EH (cell line): Measurements from ENCODE around the gene FOXF1.

ENCODE experiments used
- DNase-seq: peaks from one replicate; pipeline ENCODE4 v3.0.0-alpha.2; 2015; ENCODE audit warnings: low read depth

The FOXF1 gene

DNA sequence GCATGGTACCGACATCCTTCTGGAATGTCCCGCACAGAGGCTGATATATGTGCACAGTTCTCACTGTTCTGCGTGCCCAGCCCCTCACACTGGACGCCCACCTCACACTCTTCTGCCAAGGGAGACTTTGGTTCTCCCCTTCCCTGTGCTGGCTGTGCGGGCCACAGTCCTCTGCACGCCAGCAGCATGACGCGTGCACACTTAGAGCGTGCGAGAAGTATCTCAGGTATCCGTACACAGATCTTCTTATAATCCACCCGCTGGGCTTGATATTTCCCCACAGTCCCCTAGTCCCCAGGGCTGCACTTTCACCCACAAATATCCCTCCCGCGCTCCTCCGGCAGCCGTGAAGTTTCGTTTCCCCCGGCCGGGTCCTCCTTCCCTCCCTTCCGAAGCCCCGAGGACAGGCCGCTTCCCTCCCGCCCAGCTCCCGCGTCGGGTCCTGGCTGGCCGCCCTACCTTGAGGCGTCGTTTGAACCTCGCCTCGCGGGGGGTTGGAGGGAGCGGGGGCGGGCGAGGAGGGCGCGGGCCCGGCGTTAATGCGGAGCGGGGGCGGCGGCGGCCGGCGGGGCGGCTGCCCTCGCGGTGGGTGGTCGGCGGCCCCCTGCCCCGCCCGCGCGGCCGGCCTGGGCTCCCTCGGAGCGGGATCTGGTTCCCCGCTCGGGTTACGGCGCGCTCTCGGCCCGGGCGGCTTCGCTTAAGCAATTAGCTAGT lies 5.0 kb upstream of the FOXF1 start:
- DNase-seq: peak; percentile 38

DNA sequence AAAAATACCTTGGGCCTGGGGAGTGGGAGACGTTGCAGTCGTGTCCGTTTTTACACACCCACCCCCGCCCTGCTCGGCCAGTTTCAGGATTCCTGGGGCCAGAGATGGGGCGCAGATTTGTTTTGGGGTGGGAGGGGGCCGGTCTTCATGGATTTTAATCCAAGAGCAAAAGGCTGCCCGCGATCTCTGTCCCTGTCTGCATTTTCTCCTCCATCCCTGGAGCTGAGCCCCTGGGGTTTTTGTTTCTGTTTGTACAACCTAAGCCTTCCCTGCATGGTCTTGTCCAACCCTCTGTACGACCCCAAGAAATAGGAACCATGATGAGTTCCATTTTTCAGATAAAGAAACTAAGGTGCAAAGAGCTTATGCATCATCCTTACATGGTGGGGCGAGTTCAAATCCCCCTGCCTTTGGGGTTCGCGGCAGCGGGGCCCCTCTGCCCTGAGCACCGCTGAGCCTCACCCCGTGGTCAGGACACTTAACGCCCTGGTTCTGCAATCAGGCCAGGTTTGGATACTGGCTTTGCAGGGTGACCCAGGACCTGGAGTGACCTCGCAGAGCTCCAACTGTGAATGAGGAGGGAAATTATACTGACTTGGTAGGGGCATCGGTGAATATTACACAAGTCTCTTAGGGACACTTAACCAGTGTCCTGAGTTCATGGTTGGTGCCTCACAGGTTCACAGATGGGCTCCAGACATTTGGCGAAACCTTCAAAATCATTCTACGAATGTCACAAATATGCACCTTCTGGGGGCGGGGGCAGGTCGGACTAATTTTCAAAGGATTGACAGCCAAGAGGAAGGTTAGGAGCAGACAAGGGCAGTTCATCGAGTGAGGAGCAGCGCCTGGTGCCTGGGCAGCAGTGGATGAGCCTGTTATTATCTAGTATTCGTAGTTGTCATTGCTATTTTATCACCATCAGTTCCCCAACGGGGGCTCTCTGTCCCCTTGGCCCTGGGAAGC lies 4.1 kb upstream of the FOXF1 start:
- DNase-seq: no peak

DNA sequence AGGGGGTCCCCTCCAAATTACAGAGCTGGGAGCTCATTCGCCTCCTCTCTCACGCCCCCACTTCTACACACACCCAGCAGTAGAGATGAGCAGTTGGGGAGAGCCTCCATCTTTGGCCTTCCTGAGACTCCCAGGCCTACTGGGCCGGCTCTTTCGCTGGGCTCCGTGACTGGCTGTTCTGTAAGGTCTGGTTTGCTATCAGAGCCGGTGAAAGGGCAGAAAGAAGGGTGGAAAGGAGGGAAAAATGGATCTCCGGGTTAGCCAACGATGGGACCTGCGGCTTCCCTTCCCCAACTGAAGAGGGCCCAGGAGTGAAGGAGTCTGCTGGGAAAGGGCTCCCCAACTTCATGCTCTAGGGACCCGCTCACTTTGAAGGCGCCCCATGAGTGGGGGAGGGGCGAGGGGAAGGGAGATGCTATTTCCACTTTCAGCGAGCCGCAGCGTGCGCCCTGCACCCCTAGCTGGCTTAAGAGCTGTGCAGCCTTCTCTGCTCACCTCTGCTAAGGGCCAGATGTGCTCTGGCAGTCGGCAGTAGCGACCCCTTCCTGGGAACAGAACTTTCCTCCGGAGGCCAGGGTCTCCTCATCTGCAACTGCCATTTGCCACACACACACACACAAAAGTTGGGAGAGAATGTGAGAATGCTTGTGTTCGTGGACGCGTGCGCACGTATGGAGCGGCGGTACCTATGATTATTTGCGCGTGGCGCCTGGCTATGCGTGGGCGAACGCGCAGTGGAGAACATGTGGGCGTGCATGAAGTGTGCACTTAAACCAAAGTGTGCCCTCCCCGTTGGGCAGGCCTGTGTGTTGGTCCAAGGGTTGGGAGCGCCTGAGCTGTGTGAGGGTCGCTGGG lies 2.9 kb upstream of the FOXF1 start:
- DNase-seq: peak; percentile 36

DNA sequence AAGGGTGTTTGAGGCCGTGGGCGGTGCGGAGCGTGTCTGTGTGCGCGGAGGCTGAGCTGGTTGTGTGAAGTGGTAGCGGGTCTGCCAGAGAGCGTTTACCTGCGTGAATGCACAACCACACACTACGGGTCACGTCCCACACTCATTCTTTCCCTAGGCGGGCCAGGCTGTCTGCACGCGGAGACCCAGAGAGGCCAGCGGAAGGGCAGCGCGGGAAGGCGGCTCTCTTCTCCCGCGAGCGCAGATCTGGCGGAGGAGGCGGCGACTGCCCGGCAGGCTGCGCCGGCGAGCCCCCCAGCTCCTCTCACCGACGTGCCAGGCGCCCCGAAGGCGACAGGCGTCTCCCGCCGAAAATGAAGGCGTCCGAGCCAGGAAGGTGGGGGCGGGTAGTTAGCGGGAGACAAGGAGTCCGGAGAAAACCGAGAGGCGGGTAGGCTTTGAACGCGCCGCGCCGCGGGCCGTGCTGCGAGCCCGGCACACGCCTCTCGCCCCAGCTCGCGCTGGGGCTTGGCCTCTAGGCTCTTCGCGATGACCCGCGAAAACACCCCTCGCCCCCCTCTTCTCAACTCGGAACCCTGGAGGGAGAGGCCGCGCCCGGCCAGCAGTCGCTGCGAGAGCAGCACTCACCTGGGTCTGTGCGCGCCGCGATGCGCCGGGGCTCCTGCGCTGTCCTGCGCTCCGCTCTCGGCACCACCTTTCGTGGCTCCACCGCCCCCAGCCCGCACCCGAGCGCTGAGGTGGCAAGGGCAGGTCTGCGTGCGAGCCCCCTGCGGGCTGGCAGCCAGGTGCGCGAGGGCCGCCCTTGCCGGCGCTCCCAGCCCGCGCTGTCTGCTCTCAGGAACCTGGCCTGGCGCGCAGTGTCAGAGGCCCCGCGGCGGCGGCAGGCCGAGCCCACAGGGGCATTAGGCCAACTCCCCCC lies 2.0 kb upstream of the FOXF1 start:
- peak; percentile 55 for DNase-seq

DNA sequence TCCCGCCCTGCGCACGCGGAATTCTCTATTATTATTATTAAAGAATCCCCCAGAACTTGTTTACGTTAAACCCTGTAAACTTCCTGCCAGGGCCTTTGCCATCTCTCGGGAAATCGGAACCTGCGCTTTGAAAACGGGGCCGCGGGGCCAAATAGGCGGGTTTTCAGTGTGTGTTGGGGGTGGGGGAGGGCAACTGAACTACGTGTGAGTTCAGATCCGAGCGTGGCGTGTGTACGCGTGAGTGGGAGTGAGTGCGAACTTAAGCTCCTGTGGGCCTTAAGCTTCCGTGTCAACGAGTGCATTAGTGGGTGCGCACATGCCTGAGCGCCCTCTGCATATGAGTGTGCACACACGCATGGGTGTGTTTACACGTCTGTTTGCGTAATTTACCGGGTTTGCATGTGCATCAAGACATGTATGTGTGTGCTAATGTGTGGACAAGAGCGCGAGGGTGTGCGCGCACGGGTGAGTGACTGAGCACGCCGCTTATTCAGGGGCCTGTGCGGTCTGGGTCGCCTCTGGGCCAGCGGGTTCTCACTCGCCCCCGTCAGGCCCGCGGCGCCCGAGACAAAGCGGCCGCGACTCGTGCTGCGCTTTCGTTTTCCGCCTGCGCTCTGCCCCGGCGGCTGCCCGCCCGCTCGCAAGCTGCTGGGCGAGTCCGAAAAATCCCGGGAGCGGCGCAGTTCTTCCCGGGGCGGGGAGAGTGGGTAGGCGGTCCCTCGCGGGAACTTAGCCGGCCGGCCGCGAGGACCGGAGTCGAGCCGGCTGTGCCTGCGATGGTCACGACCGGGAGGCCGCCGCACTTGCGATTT lies 1.2 kb upstream of the FOXF1 start:
- peak; percentile 87 for DNase-seq

DNA sequence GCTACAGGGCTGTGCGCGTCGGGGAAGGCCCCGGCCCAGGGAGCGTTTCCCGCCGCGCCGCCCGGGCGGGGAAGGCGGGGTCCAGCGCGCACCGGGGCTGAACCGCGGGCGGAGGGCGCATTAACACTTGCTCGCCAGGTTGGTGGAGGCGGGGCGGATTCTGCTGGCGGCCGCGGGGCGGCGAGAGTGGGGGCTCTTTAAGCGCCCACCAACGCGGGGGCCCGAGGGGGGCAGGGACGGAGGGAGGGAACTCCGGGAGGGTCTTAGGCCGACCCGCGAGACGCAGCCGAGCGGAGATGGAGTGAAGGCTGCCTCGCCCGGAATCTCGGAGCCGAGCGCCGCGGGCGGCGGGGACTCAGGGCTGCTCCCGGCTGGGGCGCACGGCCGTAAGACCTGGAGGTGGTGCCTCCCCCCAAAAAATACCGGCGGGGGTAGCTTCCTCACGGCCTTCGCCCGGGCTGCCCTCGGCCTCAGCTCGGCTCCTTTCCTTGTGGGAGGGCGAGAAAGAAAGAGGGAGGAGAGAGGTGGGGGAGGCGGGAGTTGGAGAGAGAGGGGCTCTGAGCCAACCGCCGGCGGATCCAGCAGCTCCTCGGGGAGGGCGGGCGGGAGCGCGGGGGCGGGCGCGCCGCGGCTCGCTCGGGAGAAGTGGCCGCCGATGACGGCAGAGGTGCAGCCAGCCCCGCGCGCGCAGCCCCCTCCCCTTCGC lies 415 bp upstream of the FOXF1 start:
- peak; percentile 92 for DNase-seq

DNA sequence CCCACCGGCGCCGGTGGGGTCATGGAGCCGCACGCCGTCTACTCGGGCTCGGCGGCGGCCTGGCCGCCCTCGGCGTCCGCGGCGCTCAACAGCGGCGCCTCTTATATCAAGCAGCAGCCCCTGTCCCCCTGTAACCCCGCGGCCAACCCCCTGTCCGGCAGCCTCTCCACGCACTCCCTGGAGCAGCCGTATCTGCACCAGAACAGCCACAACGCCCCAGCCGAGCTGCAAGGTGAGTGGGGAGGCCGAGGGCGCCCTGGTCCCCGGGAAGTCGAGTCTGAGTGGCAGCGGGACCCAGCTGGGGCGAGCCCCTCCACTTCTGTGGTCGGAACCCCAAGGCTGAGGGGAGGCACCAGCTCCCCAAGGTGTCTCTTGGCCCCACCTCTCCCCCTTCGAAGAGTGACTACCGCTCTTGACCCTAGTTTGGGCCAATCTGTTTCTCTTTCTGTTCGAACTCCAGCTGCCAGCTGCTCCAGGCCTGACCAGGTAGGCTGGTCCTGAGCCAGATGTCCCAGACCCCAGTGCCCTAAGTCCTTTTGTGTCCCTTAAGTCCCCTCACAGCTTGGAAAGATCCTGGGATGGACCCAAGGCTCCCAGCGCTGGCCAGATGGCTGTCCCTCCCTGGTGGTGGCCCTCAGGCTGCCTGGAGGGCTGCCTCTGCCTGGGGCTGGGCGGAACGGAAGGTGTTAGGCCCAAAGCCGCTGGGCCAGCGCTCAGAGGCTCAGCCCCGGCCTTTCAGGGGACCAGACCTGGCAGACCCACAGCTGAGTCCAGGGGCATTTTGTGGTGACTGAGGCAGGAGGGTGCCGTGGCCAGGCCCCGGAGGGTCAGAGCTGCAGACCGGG lies 1.2 kb downstream of the FOXF1 start:
- DNase-seq: no peak

DNA sequence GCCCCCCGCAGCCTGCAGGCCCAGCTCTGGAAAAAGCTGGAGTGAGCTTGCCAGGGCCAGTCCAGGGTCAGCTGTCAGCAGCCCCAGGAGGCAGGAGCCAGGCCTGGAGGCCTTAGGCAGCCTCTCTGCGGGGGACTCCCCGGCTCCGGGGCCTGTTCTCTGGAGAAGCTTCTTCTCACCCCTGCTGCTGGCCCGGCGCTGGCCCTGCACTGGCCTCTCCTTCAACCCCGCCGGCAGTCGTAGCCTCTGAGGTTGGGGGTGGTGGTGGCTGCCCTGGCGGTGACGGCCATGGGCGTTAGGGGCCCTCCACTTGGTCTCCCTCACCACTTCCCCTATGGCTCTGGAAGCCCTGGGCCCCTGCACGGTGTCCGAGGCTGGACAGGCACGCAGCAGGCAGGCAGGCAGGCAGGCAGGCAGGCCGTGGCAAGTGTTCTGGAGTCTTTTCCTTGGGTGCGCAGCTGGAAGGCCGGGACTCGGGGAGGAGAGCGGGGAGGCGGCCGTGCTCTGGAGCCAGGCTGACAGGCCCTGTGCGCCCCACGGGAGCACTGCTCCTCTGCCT lies 2.1 kb downstream of the FOXF1 start:
- DNase-seq: peak; percentile 16

DNA sequence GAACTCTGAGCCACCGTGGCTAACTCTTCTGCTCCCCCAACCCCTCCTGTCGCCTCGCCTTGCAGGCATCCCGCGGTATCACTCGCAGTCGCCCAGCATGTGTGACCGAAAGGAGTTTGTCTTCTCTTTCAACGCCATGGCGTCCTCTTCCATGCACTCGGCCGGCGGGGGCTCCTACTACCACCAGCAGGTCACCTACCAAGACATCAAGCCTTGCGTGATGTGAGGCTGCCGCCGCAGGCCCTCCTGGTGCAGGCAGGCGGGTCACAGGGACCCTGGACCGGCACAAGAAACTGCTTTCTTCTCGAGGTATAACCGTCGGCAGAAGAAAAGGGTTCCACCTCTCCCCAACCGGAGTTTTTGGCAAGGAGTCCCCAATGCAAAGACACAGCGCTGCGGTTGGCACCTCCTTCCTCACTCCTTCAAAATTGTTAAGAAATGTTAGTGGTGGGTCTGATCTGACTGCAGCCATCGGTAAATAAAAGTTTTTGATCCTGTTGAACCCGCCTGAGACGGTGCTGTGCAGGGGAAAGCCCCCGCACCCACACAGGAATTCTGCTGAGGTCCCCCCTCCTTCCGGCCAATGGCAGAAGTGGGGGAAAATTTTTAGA lies 2.6 kb downstream of the FOXF1 start:
- DNase-seq: no peak

DNA sequence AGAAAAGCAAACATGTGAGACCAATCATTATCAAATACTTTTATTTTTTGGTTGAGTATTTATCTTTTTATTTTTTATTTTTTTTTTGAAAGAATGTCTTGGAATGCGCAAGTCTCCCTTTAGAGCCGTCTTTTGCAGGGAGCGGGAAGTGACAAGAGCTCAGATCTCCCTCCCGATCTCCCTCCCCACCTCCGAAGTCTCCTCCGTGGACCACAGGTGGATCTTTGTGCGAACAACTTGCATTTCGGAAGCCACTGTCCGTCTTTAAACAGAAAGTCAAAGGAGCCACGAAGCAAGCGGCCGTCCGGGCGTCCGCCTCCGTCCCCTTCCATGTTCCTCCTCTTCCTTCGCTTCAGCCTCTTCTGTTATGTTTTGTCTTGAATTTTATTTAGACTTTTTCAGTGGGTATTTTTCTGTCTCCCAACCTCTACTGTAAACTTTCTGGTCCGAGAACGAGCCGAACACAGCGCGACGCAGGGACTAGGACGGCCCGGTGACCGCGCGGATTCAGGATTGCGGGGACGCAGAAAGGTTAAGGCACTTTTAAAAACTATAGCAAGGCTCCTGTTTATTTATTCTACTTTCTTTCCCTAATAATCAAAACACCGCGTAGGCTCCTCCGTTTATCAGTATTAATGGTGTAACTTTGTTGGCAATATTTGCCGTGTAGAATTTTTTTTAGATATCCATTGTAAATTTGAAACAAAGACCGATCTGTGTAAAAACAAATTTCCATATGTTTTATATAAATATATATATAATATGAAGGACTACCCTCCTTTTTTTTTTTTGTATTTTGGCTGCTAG lies 3.3 kb downstream of the FOXF1 start:
- DNase-seq: no peak

DNA sequence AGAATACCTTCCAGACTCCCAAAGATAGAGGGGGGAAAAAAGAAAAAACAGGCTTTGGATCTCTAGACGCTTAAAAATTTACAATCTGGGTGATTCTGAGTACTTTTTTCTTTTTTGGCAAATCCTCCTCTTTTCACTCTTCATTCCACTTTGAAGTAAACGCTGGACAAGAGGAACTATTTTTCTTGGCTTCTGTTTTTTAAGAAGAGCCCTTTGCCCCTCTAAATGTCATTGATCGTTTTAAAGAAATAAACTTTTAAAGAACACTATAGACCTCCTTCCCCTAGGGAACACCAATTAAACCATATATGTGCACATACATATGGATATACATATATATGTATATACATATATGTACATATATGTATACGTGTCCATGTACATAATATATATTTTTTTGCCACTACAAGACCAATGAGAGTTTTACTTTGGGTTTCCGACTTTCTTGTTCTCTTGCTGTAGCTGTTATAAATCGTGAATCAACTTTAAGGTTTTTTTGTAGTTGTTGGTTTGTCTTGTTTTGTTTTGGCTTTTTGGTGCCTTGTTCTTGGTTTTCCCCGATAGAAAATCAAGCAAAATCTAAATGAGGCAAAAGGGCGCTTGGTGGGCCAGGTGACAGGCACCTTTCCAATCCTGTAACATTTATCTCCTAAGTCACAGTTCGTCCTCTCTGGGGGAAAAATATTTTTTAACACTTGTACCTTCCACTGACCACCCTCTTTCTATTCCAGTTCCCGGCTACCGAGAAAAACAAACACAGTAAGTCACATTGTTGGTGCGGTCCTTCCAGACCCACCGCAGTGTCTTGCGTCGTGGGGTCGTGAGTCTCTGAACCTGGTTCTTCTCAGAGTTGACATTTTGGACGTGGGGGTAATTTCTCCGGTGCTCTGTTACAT lies 4.4 kb downstream of the FOXF1 start:
- no peak for DNase-seq

DNA sequence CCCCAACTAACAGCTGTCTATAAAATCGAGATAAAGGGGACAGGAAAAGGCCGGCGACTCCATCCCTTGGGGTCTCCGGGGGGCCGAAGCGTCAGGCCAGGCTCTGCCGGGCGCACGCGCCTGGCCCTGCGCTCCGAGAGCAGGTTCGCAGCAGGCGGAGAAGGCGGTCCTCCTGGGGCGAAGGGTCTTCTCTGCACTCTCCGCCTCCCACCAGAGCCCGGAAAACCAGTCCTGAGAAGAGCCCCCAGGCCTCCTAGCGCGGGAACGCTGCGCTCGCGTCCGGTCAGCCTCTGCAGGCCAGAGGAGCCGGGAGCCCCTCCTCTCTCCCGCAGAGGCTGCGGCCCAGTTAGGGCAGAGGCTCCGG lies 5.1 kb downstream of the FOXF1 start:
- no peak for DNase-seq

DNA sequence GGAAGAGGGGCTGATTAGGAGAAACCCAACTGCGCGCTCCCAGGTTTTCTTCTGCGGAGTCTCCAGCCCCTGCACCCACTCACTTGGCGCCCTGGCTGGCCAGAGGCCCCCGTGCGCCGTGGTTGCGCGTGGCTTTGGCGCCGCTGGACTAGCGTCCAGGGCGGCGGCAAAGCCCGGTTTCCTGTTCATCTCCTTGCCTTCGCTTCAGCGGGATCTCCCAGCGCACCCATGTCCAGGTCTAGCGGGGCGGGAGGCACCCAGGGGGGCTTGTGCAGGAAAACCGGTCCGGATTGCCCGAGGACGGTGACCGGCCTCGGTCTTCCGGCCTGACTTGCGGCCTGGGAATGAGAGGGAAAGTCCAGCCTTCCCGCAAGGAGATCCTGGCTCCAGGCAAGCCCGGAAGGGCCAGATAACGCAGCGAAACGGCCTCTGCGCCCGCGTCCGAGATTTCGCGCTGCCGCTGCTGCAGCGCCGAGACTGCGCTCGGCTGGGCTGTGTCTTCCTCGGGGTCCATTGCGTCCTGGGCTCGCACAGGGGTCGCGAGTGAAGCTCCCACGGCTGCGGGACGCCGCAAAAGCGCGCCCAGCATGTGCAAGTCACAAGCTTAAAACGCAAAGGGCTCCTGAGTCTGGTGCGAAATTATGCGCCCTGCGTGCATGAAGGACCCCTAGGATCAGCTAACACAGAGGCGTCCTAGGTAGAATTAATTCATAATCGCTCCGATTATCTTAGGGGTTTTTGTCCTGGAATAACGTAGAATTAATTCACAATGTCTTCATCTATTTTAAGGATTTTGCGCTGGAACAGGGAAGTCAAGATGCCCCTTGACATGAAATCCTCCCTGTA lies 5.7 kb downstream of the FOXF1 start:
- peak; percentile 42 for DNase-seq

DNA sequence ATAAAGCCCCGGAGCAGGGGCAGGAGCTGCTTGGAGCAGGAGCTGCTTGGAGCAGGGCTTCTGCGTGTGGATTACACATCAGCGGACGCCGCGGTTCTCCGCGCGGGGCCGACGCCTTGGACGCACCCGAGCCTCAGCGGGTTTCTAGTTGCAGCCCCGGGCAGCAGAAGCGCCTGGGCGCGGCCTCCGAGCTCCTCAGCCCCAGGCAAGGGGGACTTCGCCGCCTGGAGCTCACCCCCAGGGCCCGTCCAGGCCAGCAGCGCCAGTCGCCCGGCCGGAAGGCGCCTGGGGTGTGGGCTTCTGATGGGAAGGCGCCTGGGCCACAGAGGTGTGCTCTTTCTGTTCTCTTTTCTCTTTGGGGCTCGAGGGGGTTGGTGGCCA lies 6.3 kb downstream of the FOXF1 start:
- DNase-seq: no peak

DNA sequence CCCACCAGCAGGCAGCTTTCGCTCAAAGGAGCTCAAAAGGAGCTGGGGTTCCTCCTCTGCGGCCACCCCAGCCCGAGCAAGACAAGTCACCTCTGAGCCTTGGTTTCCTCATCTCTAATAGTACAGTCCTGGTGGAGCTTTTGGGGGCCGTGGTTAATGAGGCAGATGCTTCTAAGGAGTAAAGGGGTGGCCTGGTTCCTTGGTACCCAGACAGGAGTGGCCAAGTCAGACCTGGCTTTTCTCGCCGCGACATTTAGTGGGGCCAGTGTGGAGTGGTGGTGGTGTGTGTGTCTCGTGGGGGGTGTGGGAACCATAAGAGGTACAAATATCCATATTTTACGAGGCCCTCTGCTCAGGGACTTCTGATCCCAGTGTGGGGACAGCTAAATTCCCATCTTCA lies 6.7 kb downstream of the FOXF1 start:
- DNase-seq: no peak
